ENCODE measurements around the gene CRNN.

The CRNN gene

GRCh38 chr1:152415454-152416227 is 1.6 kb upstream of the CRNN start:
- DNase-seq, result no peak

GRCh38 chr1:152412756-152413155 is 1.3 kb downstream of the CRNN start:
- DNase-seq, result no peak

- DNase-seq, result no peak
These were observed 2.9 kb downstream of the CRNN start for GRCh38 chr1:152411134-152411533.

- no peak for DNase-seq
These were observed 3.5 kb downstream of the CRNN start for GRCh38 chr1:152410599-152410998.

- no peak for DNase-seq
These were observed 4.0 kb downstream of the CRNN start for GRCh38 chr1:152410028-152410427.

GRCh38 chr1:152408664-152409063 is 5.4 kb downstream of the CRNN start:
- no peak for DNase-seq

GRCh38 chr1:152398812-152399698 is 15.0 kb downstream of the CRNN start:
- no peak for DNase-seq

GRCh38 chr1:152397474-152397873 is 16.6 kb downstream of the CRNN start:
- DNase-seq, result no peak

- DNase-seq, result no peak
These were observed 19.9 kb downstream of the CRNN start for GRCh38 chr1:152394151-152394550.

- no peak for DNase-seq
These were observed 21.2 kb downstream of the CRNN start for GRCh38 chr1:152392909-152393308.

GRCh38 chr1:152388889-152389288 is 25.2 kb downstream of the CRNN start:
- no peak for DNase-seq

- no peak for DNase-seq
These were observed 27.1 kb downstream of the CRNN start for GRCh38 chr1:152386940-152387339.

- no peak for DNase-seq
These were observed 33.1 kb downstream of the CRNN start for GRCh38 chr1:152380932-152381331.

GRCh38 chr1:152374451-152374850 is 39.6 kb downstream of the CRNN start:
- DNase-seq, result no peak

GRCh38 chr1:152372672-152373071 is 41.4 kb downstream of the CRNN start:
- DNase-seq, result no peak

- DNase-seq, result no peak
These were observed 46.6 kb downstream of the CRNN start for GRCh38 chr1:152367436-152367835.

- no peak for DNase-seq
These were observed 54.2 kb downstream of the CRNN start, which contains the start of gene FLG2 for GRCh38 chr1:152359906-152360305. FLG2 (minus strand) TSS chr1:152360006; CDS start chr1:152358884, 1,122 bp downstream.

All from cerebellar nuclear complex (tissue), 1 donor.